A172 (cell line): ENCODE results near the gene KIAA1586. TPM values are rescaled to one million over a fixed set of nuclear protein-coding genes. Genes with fewer than 3 reads are reported as not detected.

Experiments
- DNase-seq: peaks from one replicate; pipeline ENCODE4 v3.0.0-alpha.2; 2015; ENCODE audit warnings: low spot score
- total RNA-seq: library from RNA; depleted of rRNA; stranded (reverse); fragments of >200 nt; shearing (Covaris generic); gene quantifications from 2 replicates; pipeline ENCODE4 v1.2.3, GENCODE V29; 2014; rRNA removed

The KIAA1586 gene
- total RNA-seq, 1 experiment from 2014 or later, result 19.1 TPM

DNA sequence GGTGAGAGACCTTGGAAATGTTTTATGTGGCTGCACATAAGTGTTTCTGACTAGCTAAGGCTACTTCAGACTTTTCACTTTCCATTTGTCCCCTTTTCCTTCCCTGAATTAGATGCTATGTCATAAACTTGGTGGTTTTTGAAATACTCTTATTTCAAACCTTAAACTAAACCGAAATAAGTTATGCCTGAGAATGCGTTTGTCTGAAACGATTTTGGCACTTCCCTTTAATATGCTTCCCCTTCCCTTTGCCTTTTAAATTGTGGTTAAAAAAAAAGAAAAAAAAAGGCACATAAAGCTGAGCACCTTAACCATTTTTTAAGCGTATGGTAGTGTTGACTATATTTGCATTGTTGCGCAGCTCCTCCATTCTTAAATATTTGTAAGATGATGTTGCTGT is 57.8 kb downstream of the KIAA1586 start:
- DNase-seq, result no peak

Other genes starting within 250 kb of the KIAA1586 start
- 11.7 and 14.1 TPM in 2 replicates for gene BEND6, start 91.6 kb upstream of the KIAA1586 start, total RNA-seq
- gene ZNF451, start 43.5 kb downstream of the KIAA1586 start, total RNA-seq, result 27.7 and 33.2 TPM in 2 replicates
- 22.6 and 23.1 TPM in 2 replicates for gene BAG2, start 125.6 kb downstream of the KIAA1586 start, total RNA-seq
- 21.9 and 28.7 TPM in 2 replicates for gene RAB23, start 175.6 kb downstream of the KIAA1586 start, total RNA-seq